IMR-90 (cell line): ENCODE data around the gene EFEMP1. TPM values are rescaled to one million over a fixed set of nuclear protein-coding genes. Genes with fewer than 3 reads are reported as not detected.

Experiments used
- ATAC-seq: fragments of 200-7000 bp; cut with Tn5 transposase; 2 replicates; pipeline ENCODE4 v1.9.1; 2020; ENCODE audit warnings: low read depth, mild to moderate bottlenecking, moderate library complexity
- BruUV-seq: library from RNA; stranded (reverse); fragments of 400-500 nt; replicated peaks from 2 replicates; lab custom pipeline; 2021; lab: Mats Ljungman, UMichigan
- CTCF ChIA-PET: fragments of 300-600 bp; formaldehyde crosslinking; extraction: SDS; loops from one replicate; lab custom pipeline; 2021; ENCODE audit warnings: antibody characterized with exemption; lab: Yijun Ruan, JAX
- POLR2A ChIA-PET: fragments of 300-600 bp; sonication (Branson Sonifier 250); formaldehyde crosslinking; loops from one replicate; lab custom pipeline; 2022; ENCODE audit warnings: antibody characterized with exemption; ENCODE audit not compliant: unreplicated experiment; lab: Charles Lee
- DNase-seq: peaks from one replicate; pipeline ENCODE4 v3.0.0; 2013
- H2AFZ ChIP-seq: replicated peaks from 2 replicates; pipeline ENCODE3; 2013; ENCODE audit warnings: low read length, mild to moderate bottlenecking; ENCODE audit not compliant: poor library complexity
- H2AK5ac ChIP-seq: 2 replicates; pipeline ENCODE4 v1.6.1; 2013; ENCODE audit warnings: low read depth, low read length, inconsistent platforms
- H2AK9ac ChIP-seq: replicated peaks from 2 replicates; pipeline ENCODE3; 2013; ENCODE audit warnings: mild to moderate bottlenecking, low read depth, low read length, moderate library complexity; ENCODE audit not compliant: poor library complexity
- H2BK120ac ChIP-seq: 2 replicates; pipeline ENCODE4 v1.6.1; 2013; ENCODE audit warnings: low read depth, low read length, inconsistent platforms
- H2BK15ac ChIP-seq: 3 replicates; pipeline ENCODE4 v1.6.1; 2013; ENCODE audit warnings: low read depth, low read length, inconsistent platforms
- H2BK20ac ChIP-seq: 2 replicates; pipeline ENCODE4 v1.6.1; 2013; ENCODE audit warnings: low read depth, mild to moderate bottlenecking, inconsistent platforms, low read length, moderate library complexity
- H2BK5ac ChIP-seq: 2 replicates; pipeline ENCODE4 v1.6.1; 2013; ENCODE audit warnings: mild to moderate bottlenecking, low read depth, low read length, inconsistent platforms; ENCODE audit not compliant: poor library complexity, severe bottlenecking
- H3K14ac ChIP-seq: replicated peaks from 2 replicates; pipeline ENCODE4 v1.6.1; 2013; ENCODE audit warnings: low read depth, low read length, inconsistent platforms
- H3K18ac ChIP-seq: 2 replicates; pipeline ENCODE4 v1.6.1; 2013; ENCODE audit warnings: low read depth, low read length, control low read depth
- H3K23ac ChIP-seq: 2 replicates; pipeline ENCODE4 v1.6.1; 2013; ENCODE audit warnings: low read depth, low read length, inconsistent platforms
- H3K27ac ChIP-seq: 2 replicates; pipeline ENCODE4 v1.5.1; 2013; ENCODE audit warnings: mild to moderate bottlenecking, control low read depth, low read length; ENCODE audit not compliant: insufficient read depth
- H3K27me3 ChIP-seq: 2 replicates; pipeline ENCODE4 v1.6.1; 2013; ENCODE audit warnings: low read length; ENCODE audit not compliant: control insufficient read depth, insufficient read depth
- H3K36me3 ChIP-seq: 2 replicates; pipeline ENCODE4 v1.6.1; 2013; ENCODE audit warnings: low read length, mixed read lengths; ENCODE audit not compliant: control insufficient read depth, insufficient read depth
- H3K4ac ChIP-seq: 2 replicates; pipeline ENCODE4 v1.6.1; 2013; ENCODE audit warnings: low read depth, low read length, inconsistent platforms
- H3K4me1 ChIP-seq: 2 replicates; pipeline ENCODE4 v1.6.1; 2013; ENCODE audit warnings: low read length, mixed read lengths; ENCODE audit not compliant: control insufficient read depth, insufficient read depth
- H3K4me2 ChIP-seq: 2 replicates; pipeline ENCODE4 v1.6.1; 2013; ENCODE audit warnings: low read depth, mild to moderate bottlenecking, control low read depth, low read length, moderate library complexity
- H3K4me3 ChIP-seq: 2 replicates; pipeline ENCODE4 v1.5.1; 2013; ENCODE audit warnings: low read depth, mild to moderate bottlenecking, control low read depth, low read length, moderate library complexity; ENCODE audit not compliant: insufficient read depth
- H3K56ac ChIP-seq: 2 replicates; pipeline ENCODE4 v1.6.1; 2013; ENCODE audit warnings: low read length, inconsistent platforms; ENCODE audit not compliant: insufficient read depth; ENCODE audit errors: extremely low read depth
- H3K79me1 ChIP-seq, 2 experiments: 2 replicates each; pipeline ENCODE4 v1.6.1; 2013; ENCODE audit warnings: low read length in 2 of 2, inconsistent platforms in 1 of 2, low read depth in 1 of 2
- H3K9ac ChIP-seq: 2 replicates; pipeline ENCODE4 v1.6.1; 2013; ENCODE audit warnings: low read depth, low read length, control low read depth
- H3K9me1 ChIP-seq: 2 replicates; pipeline ENCODE4 v1.6.1; 2013; ENCODE audit warnings: low read length, inconsistent platforms; ENCODE audit not compliant: insufficient read depth
- H3K9me3 ChIP-seq: 2 replicates; pipeline ENCODE4 v1.6.1; 2013; ENCODE audit warnings: low read length; ENCODE audit not compliant: control insufficient read depth, insufficient read depth
- H4K20me1 ChIP-seq: 2 replicates; pipeline ENCODE4 v1.6.1; 2013; ENCODE audit warnings: low read length, inconsistent platforms; ENCODE audit not compliant: insufficient read depth
- H4K5ac ChIP-seq: 2 replicates; pipeline ENCODE4 v1.6.1; 2013; ENCODE audit warnings: mild to moderate bottlenecking, low read depth, low read length, control low read depth
- H4K8ac ChIP-seq, 2 experiments: 2 replicates each; pipeline ENCODE4 v1.6.1; 2013; ENCODE audit warnings: low read depth in 2 of 2, low read length in 2 of 2, control low read depth in 1 of 2, inconsistent platforms in 1 of 2
- H4K91ac ChIP-seq: 2 replicates; pipeline ENCODE4 v1.6.1; 2013; ENCODE audit warnings: low read depth, low read length, inconsistent platforms; ENCODE audit not compliant: insufficient read depth
- ELK1 ChIP-seq: fragments of 150-350 bp; IDR thresholded peaks from 2 replicates; pipeline ENCODE4 v1.6.1; 2016; ENCODE audit warnings: low read depth, mild to moderate bottlenecking, low read length, moderate library complexity, borderline replicate concordance
- FOS ChIP-seq: fragments of 150-350 bp; IDR thresholded peaks from 2 replicates; pipeline ENCODE4 v1.6.1; 2016; ENCODE audit warnings: low read depth, low read length
- WGBS, 2 experiments: methylation state at CpG; one replicate each; pipeline versions ENCODE4 v1.1.5 to v1.1.7; 2013; ENCODE audit warnings: missing lambda C conversion rate in 2 of 2; ENCODE audit not compliant: insufficient read length in 1 of 2; ENCODE audit errors: extremely low coverage in 2 of 2; 5-methylcytosine and 5-hydroxymethylcytosine counted together
- dilution Hi-C: fragments of 300-500 bp; cut with HindIII; formaldehyde crosslinking; loops from one replicate; pipeline ENCODE4 v1.14.3; 2018; ENCODE audit warnings: low sequenced_read_pairs; ENCODE audit not compliant: unreplicated experiment
- in situ Hi-C: fragments of 300-500 bp; cut with MboI; formaldehyde crosslinking; loops from 3 replicates; pipeline ENCODE4 v1.14.3; 2019; ENCODE audit warnings: low sequenced_read_pairs, inconsistent platforms, mixed read lengths
- intact Hi-C: fragments of 100-400 bp; cut with micrococcal nuclease; formaldehyde crosslinking; loops from 2 replicates; pipeline ENCODE4 v1.10.0; 2022
- polyA plus RNA-seq, 3 experiments: library from polyadenylated mRNA; depleted of rRNA; stranded (reverse); fragments of >200 nt; gene quantifications; 2 replicates each; pipeline ENCODE4 v1.2.3, GENCODE V29; 2012; ENCODE audit warnings: low replicate concordance in 1 of 3
- total RNA-seq: library from RNA; depleted of rRNA; stranded (reverse); fragments of >200 nt; gene quantifications from 2 replicates; pipeline ENCODE4 v1.2.3, GENCODE V29; 2012

Gene EFEMP1
- total and polyA plus RNA-seq, 2 of the 4 experiments (the other 2 are of a cell fraction) = 214 to 219 TPM

- Histone ChIP-seq H3K9me3 (peaks cover 3% of the 10 kb centered on the region; the same call in 1 of the 2 replicates), H3K4me1 (peaks cover 8% of the 10 kb centered on the region), H3K36me3 (peaks cover 15% of the 10 kb centered on the region), H2AK5ac (no peak overlapping the region), H3K9ac (no peak overlapping the region), H3K4me3 (no peak overlapping the region), H3K56ac (no peak overlapping the region), H4K8ac (no peak overlapping the region), H4K20me1 (no peaks in the 10 kb centered on the region), H3K9me1 (peaks cover 7% of the 10 kb centered on the region; the same call in 1 of the 2 replicates), H2BK15ac (0 out of 3 replicates have a peak overlapping the region, but pooled peaks have one; percentile 4), H3K14ac (no peak overlapping the region), H2BK5ac (no peak overlapping the region), H2BK120ac (0 out of 2 replicates have a peak overlapping the region, but pooled peaks have one; percentile 3), H3K79me1 (peaks cover 3 to 11% of the 10 kb centered on the region in 2 experiments; a peak in 1 of 4 replicates), H2BK20ac (peak overlapping the region; percentile 2; the same call in 1 of the 2 replicates), H3K4ac (no peak overlapping the region), H2AK9ac (no peak overlapping the region), H2AFZ (no peak overlapping the region), H3K27me3 (no peaks in the 10 kb centered on the region), H4K91ac (no peak overlapping the region), H3K27ac (no peak overlapping the region), H3K23ac (no peak overlapping the region), H3K18ac (no peak overlapping the region), H4K5ac (no peak overlapping the region), H3K4me2 (no peak overlapping the region)
- no TSS peak for BruUV-seq
- WGBS, 2 experiments = 80% methylated on average over 1 of the region's 1 CpG; no CpG with 5 or more reads in 1 of the 2 experiments
- peak; percentile 53 for DNase-seq
- ATAC-seq = peak; percentile 83
- POLR2A ChIA-PET = no interaction called here
- dilution Hi-C loops = no loop called here
- CTCF ChIA-PET = interaction anchor here (1.5 kb wide), 1 partner anchor 60 kb away, joined by 4 read pairs; no protein-coding TSS in a partner anchor
- intact Hi-C loops = loop anchor here (2.0 kb wide), 1 partner anchor 15 kb away; no protein-coding TSS in a partner anchor
- TF ChIP-seq ELK1 = no peak
- TF ChIP-seq FOS = peak; percentile 41; the same call in 1 of the 2 replicates
- in situ Hi-C loops = no loop called here
These were observed 22.3 kb downstream of the EFEMP1 start for GRCh38 chr2:55901322-55901721.
